DOHH2 (cell line): ENCODE results near the gene SIX2.

ENCODE experiments used
- CTCF ChIP-seq: fragments of 200-600 bp; sonication (generic); IDR thresholded peaks from one replicate; pipeline ENCODE4 v1.5.1; 2014; ENCODE audit warnings: antibody characterized with exemption, mild to moderate bottlenecking, low read depth, low read length; ENCODE audit not compliant: poor library complexity, severe bottlenecking
- EZH2phosphoT487 ChIP-seq: fragments of 200-600 bp; sonication (generic); IDR thresholded peaks from 2 replicates; pipeline ENCODE4 v1.6.1; 2017; ENCODE audit warnings: borderline replicate concordance, mild to moderate bottlenecking, antibody characterized with exemption, low read length, moderate library complexity, mixed read lengths

GRCh38 chr2:44981714-44982108 is 27.5 kb downstream of the SIX2 start:
- peak; percentile 81 for TF ChIP-seq CTCF
- TF ChIP-seq EZH2phosphoT487, result no peak
